Measurements from ENCODE around the gene CCBE1. TPM values are rescaled to one million over a fixed set of nuclear protein-coding genes. Genes with fewer than 3 reads are reported as not detected.

Gene CCBE1
- total RNA-seq, 1 experiment from 2014 or later = 7.2 TPM

DNA sequence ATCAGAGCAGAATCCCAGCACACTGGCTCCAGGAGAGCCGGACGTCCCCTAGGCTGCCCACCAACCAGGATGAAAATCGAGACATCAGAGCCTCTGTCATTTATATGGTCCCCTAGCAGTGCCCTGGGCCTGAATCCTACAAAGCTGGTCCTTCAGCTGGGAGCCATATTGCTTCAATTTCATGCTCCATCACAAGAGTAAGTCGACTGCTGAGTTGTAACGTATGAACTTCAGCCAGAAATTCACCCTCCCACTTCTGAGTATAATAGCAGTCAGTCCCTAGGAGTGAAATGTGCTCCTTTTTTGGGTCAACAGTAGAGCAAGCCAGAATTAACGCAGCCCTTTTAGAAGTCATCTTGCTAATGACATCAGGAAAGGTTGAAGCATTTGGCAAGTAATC is 126.4 kb downstream of the CCBE1 start:
- DNase-seq (ENCODE audit: low read depth) = no peak

DNA sequence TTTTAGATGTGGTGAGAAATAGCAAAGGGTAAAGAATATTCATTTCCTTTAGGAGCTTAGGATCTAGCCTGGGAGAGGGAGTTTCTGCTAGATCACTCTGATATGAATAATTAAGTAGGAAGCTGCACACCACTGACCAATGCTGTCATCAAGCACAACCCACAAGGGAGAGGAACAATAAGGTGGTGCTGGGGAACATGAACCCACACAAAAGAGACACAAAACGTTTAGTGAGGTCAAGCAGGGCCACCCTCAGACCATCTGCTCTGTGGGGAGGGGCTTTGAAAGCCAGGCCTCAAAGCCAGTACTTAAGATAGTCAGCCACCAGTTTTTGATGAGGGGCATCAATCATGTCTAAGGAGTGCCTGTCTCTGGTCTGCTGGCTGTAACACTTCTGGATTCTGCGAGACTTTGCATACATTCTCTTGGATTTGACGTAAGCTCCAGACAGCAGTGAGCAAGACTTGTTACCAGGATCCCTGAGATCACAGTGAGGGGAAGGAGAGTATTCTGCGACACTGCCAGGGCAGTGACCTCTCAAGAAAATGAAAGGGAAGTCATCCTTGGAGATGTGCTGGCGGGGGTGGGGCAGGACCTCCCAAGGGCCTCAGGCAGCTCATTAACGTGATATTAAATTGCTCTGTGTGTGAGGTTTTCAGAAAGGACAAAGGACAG is 127.0 kb downstream of the CCBE1 start:
- DNase-seq (ENCODE audit: low read depth) = no peak

DNA sequence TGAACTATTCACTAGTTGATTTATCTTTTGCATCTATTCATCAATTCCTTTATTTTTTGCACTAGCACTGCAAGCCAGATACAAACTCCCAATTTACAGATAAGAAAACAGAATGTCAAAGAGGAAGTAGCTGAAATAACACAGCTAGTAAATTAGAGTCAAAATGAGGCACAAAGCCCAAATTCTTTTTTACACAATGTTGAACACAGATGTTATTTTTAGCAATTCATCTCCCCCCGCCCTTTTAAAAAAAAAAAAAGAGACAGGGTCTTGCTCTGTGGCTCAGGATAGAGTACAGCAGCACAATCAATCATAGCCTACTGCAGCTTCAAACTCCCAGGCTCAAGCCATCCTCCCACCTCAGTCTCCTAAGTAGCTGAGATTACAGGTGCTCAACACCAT is 127.8 kb downstream of the CCBE1 start:
- DNase-seq (ENCODE audit: low read depth) = no peak

DNA sequence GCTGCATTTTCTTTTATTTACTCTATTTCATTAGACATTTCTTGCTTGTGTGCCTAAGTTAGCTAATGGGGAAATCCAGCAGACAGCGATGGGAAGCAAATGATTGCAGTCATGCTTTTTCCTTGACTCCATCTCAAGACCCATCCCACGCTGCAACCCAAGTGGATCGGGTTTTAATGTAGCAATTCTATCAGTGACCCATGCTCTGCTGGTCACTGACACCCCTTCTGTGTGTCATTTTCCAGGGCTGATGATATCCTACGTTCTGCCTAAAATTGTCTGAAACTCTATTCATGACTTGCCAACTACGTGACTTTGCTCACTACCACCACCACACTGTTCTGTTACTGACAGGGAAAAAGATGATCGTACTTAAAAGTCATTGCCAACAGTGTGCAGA is 129.8 kb downstream of the CCBE1 start:
- no peak for DNase-seq (ENCODE audit: low read depth)

DNA sequence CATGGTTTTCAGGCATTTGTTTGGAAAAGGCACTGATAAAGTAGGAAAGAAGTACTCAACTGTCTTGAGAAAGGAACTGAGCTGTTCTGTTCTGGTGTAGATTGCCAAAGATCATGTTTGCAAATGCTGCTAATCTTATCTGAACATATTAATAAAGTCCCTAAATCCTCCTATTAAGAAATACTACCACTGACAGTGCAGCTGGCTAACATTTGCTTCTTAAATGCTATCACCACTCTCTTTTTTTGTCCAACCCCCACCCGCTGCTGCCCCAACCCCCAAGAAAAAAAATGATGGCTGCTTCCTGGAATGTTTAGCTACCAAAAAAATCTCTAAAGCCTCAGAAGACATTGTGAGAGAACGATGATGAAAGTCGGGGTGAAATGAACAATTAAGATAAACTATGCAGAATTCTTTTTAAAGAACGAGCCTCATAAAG is 130.7 kb downstream of the CCBE1 start:
- DNase-seq (ENCODE audit: low read depth) = no peak

DNA sequence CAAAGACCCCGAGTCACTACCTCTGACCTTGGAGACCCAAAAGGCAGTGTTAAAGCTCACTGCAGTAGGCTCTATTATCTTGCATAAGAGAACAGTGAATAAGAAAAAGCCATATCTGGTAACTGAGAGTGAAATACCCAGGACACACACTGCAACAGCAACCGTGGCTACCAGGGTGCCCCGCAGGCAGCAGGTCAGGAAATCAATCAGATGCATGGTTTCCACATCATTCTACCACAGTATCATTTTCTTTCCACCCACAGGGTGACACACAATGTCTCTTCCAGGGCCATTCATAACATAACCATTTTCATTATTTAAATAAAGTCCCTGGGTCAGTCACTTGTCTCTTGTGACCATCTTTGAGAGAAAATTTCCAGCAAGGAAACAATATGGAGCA is 131.3 kb downstream of the CCBE1 start:
- DNase-seq (ENCODE audit: low read depth) = no peak

DNA sequence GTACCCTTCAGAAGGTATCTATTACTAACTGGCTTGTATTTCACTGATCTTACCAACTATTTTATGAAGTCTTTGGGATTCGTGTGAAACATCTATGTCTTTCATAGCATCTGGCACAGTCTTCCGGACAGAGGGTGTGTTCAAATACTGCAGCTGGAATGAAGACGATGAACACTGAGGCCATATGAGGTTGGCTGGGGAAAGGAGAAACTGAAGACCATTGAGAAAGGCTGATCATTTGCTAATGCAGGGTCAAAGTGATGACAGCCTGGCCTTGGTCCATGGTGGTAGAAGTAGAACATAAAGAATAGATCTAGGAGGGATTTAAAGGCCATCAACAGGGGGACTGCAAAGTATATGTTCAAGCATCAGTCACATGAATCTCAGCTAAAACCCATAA is 132.7 kb downstream of the CCBE1 start:
- DNase-seq (ENCODE audit: low read depth) = no peak

DNA sequence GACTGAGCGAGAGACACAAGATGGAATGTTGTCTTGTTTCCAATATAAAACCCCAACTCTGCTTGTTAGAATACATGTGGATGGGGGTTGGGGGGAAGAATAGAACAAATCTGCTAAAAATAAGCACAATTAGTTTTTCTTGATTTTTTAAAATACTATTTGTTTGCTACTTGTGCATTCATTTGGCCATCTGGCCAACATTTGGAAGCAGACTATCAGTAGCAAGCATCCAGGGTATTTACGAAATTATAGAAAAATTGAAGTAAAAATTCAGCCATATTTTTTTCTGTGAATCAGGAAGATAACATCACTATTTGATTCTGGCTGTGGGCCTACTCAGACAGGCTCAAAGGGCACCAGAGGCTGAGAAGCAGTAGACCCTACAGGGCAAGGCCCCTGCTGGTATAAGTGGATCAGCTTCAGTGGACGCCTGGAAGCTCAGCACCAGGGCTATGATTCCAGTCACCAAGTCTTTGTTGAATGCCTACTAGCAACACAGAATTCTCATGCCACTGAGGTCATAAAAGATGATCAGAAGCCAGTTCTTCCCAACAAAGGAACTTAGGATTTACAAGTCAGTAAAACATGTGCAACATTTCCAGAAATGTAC is 133.9 kb downstream of the CCBE1 start:
- no peak for DNase-seq (ENCODE audit: low read depth)

DNA sequence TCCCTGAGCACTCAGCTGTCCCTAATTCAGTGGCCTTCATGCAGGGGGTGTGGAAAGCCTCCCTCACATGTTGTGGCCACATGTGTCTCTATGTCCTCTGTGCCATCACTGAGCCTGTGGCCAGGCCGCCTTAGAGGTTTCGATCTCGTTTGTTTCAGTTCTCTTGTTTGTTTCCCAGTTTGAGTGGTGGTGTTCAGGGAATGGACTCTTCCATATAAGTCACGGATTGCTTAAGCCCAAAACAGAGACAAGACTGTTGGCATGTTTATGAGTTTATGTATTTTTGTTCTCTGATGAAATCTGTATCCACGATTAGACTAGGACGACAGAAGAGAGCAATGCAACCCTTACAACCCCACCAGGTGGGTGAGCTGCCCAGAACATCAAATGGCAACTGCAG is 134.5 kb downstream of the CCBE1 start:
- no peak for DNase-seq (ENCODE audit: low read depth)

DNA sequence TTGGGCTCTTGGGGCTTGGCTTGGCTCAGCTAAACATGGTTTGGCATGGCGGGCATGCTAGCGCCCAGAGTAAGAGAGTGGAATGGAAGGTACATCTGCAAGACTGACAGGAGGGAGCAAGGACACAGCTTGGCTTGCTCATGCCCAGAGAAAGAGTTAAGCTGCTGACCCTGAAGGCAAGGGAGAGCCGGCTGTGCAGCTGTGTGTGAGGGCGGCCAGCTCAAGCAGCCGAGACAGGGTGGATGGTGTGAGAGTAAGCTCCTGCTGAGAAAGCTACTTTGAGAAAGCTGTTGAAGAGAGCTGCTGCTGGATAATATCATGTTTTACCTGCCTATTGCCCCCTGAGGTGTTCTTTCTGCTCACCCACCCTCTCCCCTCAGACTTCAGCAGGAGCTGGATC is 135.6 kb downstream of the CCBE1 start:
- DNase-seq (ENCODE audit: low read depth) = no peak

DNA sequence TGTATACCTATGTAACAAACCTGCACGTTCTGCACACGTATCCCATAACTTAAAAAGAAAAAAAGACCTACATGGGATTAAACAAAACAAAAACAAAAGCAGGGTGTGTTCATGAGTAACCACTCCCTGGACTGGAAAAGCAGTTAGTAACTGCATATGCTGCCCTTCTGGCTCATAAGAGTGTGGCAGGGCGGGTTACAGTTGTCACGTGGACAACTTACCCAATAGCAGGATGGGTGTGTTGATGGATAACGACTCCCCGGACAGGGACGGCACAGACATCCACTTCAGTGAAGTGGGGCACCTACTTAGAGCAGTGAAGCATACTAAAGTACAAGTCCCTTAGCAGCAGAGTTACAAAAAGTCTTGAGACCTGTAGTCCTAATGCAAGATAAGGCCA is 136.7 kb downstream of the CCBE1 start:
- no peak for DNase-seq (ENCODE audit: low read depth)

DNA sequence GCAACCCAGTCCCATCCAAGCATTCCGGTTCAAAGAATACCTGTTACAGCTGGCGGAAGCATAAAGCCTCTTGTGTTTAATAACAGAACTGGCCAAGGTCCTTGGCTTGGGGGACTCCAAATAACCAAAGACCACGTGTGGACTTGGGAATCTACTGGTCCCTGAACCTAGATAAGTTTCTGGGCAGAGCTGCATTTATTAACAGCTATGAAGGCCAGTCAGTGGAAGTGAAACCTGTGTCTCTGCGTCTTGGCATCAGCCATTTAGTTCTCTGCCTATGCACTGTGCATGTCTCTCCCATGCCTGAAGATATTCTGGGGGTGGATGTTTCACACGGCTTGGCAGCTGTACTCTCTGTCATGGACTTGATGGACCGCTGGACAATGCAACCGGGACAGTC is 137.7 kb downstream of the CCBE1 start:
- no peak for DNase-seq (ENCODE audit: low read depth)

DNA sequence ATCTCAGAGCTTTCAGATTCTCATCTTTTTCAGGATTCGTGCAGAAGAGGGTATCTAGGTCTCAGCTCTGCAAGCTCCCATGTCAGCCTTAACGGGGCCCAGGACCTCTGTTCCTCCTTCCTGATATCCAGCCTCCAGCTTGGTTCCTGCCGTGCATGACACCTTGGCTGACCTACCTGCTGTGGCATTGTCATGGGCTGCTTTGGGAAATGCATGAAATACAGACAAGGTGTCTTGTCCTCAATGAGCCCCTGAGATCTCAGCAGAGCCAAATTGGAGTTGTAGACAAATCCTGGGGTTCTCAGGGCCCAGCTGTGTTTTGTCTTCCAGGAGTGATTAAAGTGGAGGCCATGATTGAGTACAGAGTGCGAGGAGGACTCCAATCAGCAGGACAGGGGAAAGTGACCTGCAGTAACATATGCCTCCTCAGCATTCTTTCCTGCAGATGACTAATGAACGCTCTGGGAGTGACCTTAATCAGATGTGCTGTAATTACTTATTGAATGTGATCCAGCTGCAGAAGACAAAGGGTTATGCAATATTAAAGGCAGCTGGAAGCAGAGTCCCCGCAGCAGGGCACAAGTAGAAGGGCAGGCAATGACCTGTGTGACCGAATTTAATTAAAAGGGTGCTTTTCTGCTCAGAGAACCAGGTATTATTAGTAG is 141.1 kb downstream of the CCBE1 start:
- DNase-seq (ENCODE audit: low read depth) = peak; percentile 40

DNA sequence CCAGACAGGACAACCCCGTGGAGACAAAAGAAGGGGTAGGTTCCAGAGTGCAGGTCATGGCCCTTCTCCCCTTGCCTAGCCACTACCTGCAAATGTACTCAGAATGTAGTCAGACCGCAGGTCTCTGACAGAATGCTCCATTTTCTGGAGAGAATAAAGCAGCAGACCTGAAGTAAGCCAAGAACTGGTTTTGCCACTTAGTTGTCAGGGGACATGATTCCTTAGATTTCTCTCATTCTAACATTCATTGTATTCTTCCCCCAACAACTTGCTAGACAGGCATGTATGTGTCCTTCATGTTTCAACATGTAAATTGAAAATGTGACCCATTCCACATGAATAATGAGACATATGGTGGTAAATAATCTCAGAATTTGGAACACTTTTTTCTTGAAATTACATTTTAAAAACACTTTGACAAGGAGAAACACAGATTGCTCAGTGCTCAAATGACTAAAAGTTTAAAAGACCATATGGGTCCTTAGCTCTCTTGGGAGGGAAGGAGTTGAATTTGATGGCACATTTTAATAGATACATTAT is 142.4 kb downstream of the CCBE1 start:
- no peak for DNase-seq (ENCODE audit: low read depth)

DNA sequence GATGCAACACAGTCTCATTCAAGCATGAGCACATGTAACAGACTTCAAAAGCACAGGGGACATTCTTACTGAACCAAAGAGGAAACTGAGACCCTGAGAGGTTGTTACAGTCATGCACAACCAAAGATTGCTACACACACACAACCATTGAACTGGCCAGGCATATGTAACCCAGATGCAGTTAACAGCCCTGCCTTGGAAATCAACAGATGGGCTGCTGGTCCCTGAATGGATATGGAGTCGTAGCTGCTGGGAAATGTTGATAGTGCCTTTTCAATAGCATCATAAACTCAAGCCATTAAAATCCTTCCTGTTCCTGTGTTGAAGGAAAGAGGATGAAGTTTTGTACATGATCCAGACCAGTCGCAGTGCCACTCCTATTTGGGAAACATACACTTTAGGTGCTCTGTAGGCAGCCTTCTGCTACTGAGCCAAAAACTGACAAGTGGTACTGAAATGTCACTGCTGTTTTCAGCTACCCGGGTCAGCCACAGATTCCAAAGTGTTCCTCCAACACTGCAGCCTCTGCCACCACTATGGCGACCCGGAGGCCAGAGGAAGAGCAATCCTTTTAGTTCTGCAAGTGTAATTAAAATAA is 143.9 kb downstream of the CCBE1 start:
- DNase-seq (ENCODE audit: low read depth) = no peak

DNA sequence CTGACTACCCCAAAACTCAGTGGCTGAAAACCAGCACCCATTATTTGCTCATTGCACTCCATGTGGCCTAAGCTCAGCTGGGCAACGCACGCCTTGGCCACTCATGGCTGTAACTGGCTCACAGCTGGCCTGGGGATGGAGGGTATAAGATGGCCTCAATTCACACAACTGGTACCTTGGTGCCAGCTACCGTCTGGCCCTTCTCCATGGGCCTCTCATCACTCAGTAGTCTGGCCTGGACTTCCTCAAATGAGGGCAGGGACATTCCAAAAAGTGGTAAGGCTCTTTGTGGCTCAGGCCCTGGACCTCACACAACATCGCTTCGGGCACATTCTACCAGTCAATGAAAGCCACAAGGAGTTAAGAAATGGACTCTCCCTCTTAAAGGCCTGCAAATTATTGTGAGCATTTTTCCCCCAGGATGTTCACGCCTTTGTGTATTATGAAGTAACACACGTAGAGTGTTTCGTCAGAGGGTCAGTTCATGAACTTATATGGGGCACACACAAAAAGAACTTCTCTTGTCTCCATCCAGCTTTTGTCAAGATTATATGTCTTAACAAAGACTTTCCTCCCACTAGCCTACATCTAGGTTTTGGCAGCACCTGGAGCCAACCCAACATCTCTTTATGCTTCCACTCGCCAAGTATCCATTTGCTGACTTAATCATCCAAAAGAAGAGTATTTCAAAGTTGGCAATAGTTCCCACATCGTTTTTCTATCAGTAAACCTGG is 145.2 kb downstream of the CCBE1 start:
- DNase-seq (ENCODE audit: low read depth) = peak; percentile 3

DNA sequence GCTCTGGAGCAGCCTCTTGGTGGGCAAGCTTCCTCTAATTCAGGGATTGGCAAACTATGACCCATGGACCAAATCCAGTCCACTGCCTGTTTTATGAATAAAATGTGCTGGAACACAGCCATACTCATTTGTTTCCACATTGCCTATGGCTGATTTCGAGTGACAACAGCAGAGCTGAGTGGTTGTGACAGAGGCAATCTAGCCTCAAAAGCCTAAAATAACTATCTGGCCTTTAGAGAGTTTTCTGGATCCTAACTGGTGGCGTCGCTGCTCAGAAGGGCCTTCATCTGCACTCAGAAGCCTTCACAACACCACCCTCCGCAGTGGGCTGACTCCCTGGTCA is 147.1 kb downstream of the CCBE1 start:
- DNase-seq (ENCODE audit: low read depth) = no peak

DNA sequence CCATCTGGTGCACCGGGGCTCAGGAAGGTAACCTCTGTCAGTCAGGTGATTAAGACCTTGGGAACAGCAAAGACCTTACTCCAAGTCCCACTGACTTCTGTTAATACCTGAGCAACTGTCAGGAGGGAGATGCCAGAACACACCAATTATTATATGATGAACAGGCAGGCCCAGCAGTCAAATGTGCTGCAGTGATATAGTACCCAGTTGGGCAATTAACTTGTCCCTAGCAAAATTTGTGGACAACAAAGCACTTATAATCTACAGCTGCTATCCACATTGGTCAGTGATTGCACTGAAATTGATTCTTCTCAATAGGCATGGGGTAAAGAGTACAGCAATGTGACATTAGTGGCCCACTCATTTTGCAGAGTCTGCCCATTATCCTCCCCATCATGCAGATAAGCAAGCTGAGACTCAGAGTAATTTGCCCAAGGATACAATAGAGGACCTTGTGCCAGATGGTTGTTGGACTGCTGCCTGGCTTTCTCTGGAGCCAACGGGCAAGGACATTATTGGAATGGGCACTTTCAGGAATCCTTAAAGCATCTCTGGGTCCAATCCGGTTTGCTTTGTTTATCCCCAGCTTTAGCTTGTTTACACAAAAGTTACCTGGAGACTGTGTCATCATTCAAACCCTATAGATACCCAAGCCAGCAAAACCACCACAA is 147.6 kb downstream of the CCBE1 start:
- DNase-seq (ENCODE audit: low read depth) = peak; percentile 22

DNA sequence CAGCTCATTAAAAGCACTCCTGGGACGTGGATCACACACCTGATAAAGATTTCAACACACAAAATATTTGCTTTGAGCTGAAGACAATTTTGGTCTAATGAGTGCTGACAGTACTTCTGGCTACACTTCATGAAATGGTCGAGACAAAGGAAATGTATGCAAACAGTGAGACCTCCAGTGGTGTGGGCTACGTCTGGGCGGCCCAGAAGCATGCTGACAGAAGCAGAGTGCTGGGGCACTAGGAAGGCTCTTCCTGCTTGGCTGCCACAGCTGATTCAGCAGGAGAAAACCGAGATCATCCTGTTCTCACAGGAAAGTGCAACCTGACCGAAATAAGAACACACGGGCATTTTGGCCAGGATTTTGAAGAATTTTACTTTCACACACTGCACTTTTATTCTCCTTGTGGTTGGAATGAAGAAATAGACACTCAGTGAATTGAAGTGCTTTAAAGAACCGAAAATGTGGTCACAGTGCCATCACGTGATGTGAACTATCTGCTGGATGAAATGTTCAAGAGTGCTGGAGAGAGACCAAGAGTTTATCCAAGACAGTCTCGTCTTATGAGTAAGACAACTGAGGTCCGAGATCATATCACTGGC is 149.5 kb downstream of the CCBE1 start:
- DNase-seq (ENCODE audit: low read depth) = peak; percentile 81

DNA sequence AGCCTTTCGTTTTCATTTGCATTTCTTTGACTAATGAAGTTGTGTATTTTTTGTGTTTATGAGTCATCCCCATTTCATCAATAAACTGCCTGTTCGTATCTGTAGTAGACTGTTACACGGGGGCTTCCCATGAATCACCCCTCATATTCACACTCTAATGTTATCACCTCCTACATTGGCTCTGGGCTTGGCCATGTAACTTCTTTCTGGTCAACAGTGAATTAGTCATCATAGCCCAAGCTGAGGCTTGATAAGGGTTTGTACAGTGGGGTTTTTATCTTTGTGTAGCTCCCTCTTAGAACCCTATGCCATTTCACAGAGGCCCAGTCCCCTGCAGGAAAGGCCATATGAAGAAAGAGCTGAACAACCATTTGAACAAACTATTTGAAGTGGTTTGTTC is 151.0 kb downstream of the CCBE1 start:
- peak; percentile 42 for DNase-seq (ENCODE audit: low read depth)

DNA sequence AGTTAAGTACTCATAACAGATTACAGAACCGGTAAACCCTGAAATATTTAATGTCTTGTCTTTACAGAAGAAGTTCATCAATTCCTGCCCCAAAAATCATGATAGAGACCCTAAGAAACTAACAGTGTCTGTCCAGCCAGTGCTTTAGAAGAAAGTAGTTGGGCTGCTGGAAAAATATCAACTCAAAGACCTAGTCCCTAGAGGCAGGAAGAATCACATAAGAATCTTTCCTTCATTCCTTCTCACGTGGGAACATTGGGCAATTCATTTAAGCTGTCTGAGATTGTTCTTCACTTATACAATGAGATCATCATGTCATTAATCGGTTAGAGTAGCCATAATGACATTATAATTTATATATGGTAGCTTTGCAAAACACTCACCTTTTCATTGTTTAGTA is 156.4 kb downstream of the CCBE1 start:
- DNase-seq (ENCODE audit: low read depth) = no peak
